K562 (cell line): ENCODE results near the gene UNC50. TPM values are rescaled to one million over a fixed set of nuclear protein-coding genes. Genes with fewer than 3 reads are reported as not detected.
A peak's percentile ranks its signal among the peaks of the same experiment; 100 is the strongest.

Source experiments
- ATAC-seq: fragments of 200-7000 bp; cut with Tn5 transposase; 3 replicates; pipeline ENCODE4 v1.9.1; 2020; ENCODE audit warnings: moderate library complexity
- BruUV-seq: library from RNA; stranded (reverse); fragments of 400-500 nt; replicated peaks from 2 replicates; lab custom pipeline; 2021; lab: Mats Ljungman, UMichigan
- CTCF ChIA-PET: fragments of 300-600 bp; formaldehyde crosslinking; extraction: SDS; loops from one replicate; lab custom pipeline; 2021; ENCODE audit warnings: low intra/inter-chr PET ratio; lab: Yijun Ruan, JAX
- POLR2A ChIA-PET: fragments of 300-600, 350-650 bp; sonication (Branson Sonifier 250); formaldehyde crosslinking; extraction: SDS; loops from one replicate; lab custom pipeline; 2021; ENCODE audit warnings: antibody characterized with exemption, inconsistent platforms; lab: Yijun Ruan, JAX
- DNase-seq, 4 experiments: peaks; one replicate each; pipeline versions ENCODE4 v3.0.0 to v3.0.0-alpha.2; 2011 to 2018; ENCODE audit warnings: low spot score in 3 of 4, mixed read lengths in 3 of 4; ENCODE audit errors: extremely low read depth in 1 of 4
- FAIRE-seq: peaks from 2 replicates; lab custom pipeline; 2011; peaks lifted over from hg19 to GRCh38; lab: Jason Lieb, UNC
- H2AFZ ChIP-seq: 2 replicates; pipeline ENCODE4 v1.6.0; 2011; ENCODE audit warnings: low read depth, low read length, control low read depth, inconsistent platforms
- H3K27ac ChIP-seq: fragments of 200-600 bp; 3 replicates; pipeline ENCODE4 v1.8.0; 2011; ENCODE audit warnings: low read depth, mild to moderate bottlenecking, control low read depth, inconsistent platforms, low read length, moderate library complexity, mixed read lengths; ENCODE audit errors: extremely low read depth
- H3K27me3 ChIP-seq, 2 experiments: fragments of 300-600 bp in 1 of 2; 2 replicates in 1 of 2; 3 replicates in 1 of 2; pipeline versions ENCODE4 v1.6.0 to v1.8.0; 2011; ENCODE audit warnings: inconsistent platforms in 2 of 2, low read length in 2 of 2, mild to moderate bottlenecking in 1 of 2, mixed read lengths in 1 of 2, moderate library complexity in 1 of 2; ENCODE audit not compliant: control insufficient read depth in 2 of 2, insufficient read depth in 2 of 2
- H3K36me3 ChIP-seq: fragments of 300-600 bp; 3 replicates; pipeline ENCODE4 v1.8.0; 2011; ENCODE audit warnings: mild to moderate bottlenecking, low read length, inconsistent platforms; ENCODE audit not compliant: control insufficient read depth, insufficient read depth
- H3K4me1 ChIP-seq, 2 experiments: fragments of 200-600 bp in 1 of 2; replicated peaks in 1 of 2; 2 replicates in 1 of 2; 3 replicates in 1 of 2; pipeline versions ENCODE4 v1.5.1 to v1.8.0; 2011; ENCODE audit warnings: inconsistent platforms in 2 of 2, low read length in 2 of 2, mild to moderate bottlenecking in 1 of 2, mixed read lengths in 1 of 2, moderate library complexity in 1 of 2; ENCODE audit not compliant: control insufficient read depth in 2 of 2, insufficient read depth in 2 of 2
- H3K4me2 ChIP-seq: 2 replicates; pipeline ENCODE4 v1.6.1; 2011; ENCODE audit warnings: low read length, control low read depth, inconsistent platforms, mixed read lengths; ENCODE audit not compliant: insufficient read depth
- H3K4me3 ChIP-seq: fragments of 200-600 bp; sonication (generic), shearing (Covaris generic); 2 replicates; pipeline ENCODE4 v1.5.1; 2016; ENCODE audit warnings: control low read depth, inconsistent platforms
- H3K79me2 ChIP-seq: fragments of 200-600 bp; 3 replicates; pipeline ENCODE4 v1.8.0; 2011; ENCODE audit warnings: low read length, inconsistent platforms; ENCODE audit not compliant: control insufficient read depth, insufficient read depth
- H3K9ac ChIP-seq, 2 experiments: 2 replicates each; pipeline versions ENCODE4 v1.6.0 to v1.6.1; 2011; ENCODE audit warnings: low read depth in 2 of 2, low read length in 2 of 2, control low read depth in 1 of 2, inconsistent platforms in 1 of 2, mild to moderate bottlenecking in 1 of 2, mixed read lengths in 1 of 2; ENCODE audit not compliant: insufficient read depth in 1 of 2
- H3K9me1 ChIP-seq: one replicate; pipeline ENCODE4 v1.6.0; 2011; ENCODE audit warnings: inconsistent platforms, mild to moderate bottlenecking, low read length, moderate library complexity; ENCODE audit not compliant: control insufficient read depth, insufficient read depth
- H3K9me3 ChIP-seq: replicated peaks from 2 replicates; pipeline ENCODE4 v1.5.1; 2011; ENCODE audit warnings: low read depth, low read length, inconsistent platforms; ENCODE audit not compliant: control insufficient read depth, insufficient read depth
- H4K20me1 ChIP-seq: replicated peaks from 2 replicates; pipeline ENCODE4 v1.6.1; 2011; ENCODE audit warnings: low read length, inconsistent platforms, mixed read lengths; ENCODE audit not compliant: control insufficient read depth, insufficient read depth
- FOXK2 ChIP-seq, 2 experiments: fragments of 450-650 bp; IDR thresholded peaks in 1 of 2; conservative IDR thresholded peaks in 1 of 2; 2 replicates each; pipeline ENCODE4 v1.6.1; 2016; ENCODE audit warnings: low read depth in 2 of 2, mild to moderate bottlenecking in 1 of 2
- RFX1 ChIP-seq: fragments of 450-650 bp; IDR thresholded peaks from 2 replicates; pipeline ENCODE4 v1.6.1; 2016; ENCODE audit warnings: mild to moderate bottlenecking, moderate library complexity
- RUNX1 ChIP-seq: sonication (generic); IDR thresholded peaks from 2 replicates; pipeline ENCODE4 v1.6.1; 2016; ENCODE audit warnings: antibody characterized with exemption, low read depth
- WGBS: fragments of 100-300 bp; shearing (Covaris generic); methylation state at CpG from one replicate; pipeline ENCODE4 v1.1.6; 2016; ENCODE audit warnings: low coverage, mixed read lengths; ENCODE audit not compliant: insufficient coverage; ENCODE audit errors: missing lambda C conversion rate; 5-methylcytosine and 5-hydroxymethylcytosine counted together
- in situ Hi-C: fragments of 300-500 bp; cut with MboI; formaldehyde crosslinking; loops from 4 replicates; pipeline ENCODE4 v1.15.0; 2018; ENCODE audit warnings: inconsistent platforms, mixed read lengths
- intact Hi-C: fragments of 100-400 bp; cut with micrococcal nuclease; formaldehyde crosslinking; loops from 2 replicates; pipeline ENCODE4 v1.14.2; 2022
- polyA plus RNA-seq, 8 experiments: library from polyadenylated mRNA; depleted of rRNA in 4 of 8; stranded (reverse) in 5 of 8; unstranded in 3 of 8; fragments of >200 nt; fragmentation: Nextera tagmentation in 2 of 8; fragmentation: Illumina TruSeq in 1 of 8; extraction: Ambion mirVana in 2 of 8; extraction: Trizol in 1 of 8; gene quantifications; 2 replicates each; pipeline versions ENCODE4 v1.2.1 to v1.2.3, GENCODE V29; 2011 to 2014; ENCODE audit warnings: inconsistent platforms in 1 of 8, missing spikeins in 1 of 8
- total RNA-seq, 7 experiments: library from RNA; depleted of rRNA in 6 of 7; stranded (reverse); fragments of >200 nt in 6 of 7; fragmentation: Illumina TruSeq in 2 of 7; extraction: Trizol in 2 of 7; gene quantifications; 2 replicates each; pipeline versions ENCODE4 v1.2.1 to v1.2.3, GENCODE V29; 2011 to 2021; ENCODE audit warnings: low replicate concordance in 1 of 7
- TF ChIP-seq, protein P1 (sequence below): fragments of 250-450 bp; sonication (Bioruptor Pico); IDR thresholded peaks from 2 replicates; pipeline ENCODE4 v1.8.0; 2021; ENCODE audit warnings: borderline replicate concordance, mild to moderate bottlenecking, moderate library complexity; ENCODE audit not compliant: poor library complexity, severe bottlenecking

The UNC50 gene
- total and polyA plus RNA-seq, 9 of the 15 experiments (the other 6 are each of a cell fraction or from before 2014, with no cell fraction given) = 30.0 to 52.9 (median 35.9) TPM

DNA sequence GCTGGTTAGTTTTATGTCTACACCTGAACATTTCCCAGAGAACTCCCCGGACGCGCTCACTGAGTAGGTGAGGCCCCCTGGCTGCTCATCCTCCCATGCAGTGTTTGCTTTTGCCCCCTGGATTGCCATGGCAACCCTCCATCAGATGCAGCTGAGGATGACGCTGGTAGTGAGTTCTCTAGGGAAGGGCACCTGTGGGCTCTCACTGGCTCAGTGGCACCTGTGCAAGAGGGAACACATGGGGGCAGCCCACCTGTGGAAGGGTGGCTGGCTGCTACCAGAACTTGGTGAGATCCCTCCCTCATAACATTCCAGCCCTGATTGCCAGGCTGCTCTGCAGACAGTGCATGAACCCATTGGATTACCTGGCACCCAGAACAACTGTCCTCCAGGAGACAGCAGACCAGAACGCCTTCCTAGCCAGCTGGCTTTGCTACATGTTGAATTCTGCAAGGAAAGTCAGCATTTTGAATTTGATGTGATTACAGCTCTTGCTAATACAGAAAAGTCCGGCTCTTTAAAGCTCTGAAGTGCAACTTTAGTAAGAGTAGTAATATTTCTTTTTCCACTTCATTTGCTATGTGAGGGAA, 21.7 kb upstream of the UNC50 start:
- 84% methylated on average over 6 of the region's 6 CpGs for WGBS
- TF ChIP-seq FOXK2 (conservative IDR thresholded peaks at IDR 0.05 in 1 of 2, IDR thresholded peaks at IDR 0.05 in 1 of 2; ENCODE audit: low read depth in 2 of 2) = no peak
- TF ChIP-seq, protein P1, sequence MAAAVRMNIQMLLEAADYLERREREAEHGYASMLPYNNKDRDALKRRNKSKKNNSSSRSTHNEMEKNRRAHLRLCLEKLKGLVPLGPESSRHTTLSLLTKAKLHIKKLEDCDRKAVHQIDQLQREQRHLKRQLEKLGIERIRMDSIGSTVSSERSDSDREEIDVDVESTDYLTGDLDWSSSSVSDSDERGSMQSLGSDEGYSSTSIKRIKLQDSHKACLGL (CRISPR knock-in tag) = no peak
- TF ChIP-seq RFX1 = peak; percentile 51
- BruUV-seq = no TSS peak
- Histone ChIP-seq H3K27me3 (no peaks in the 10 kb centered on the region), H3K4me1 (peaks cover 0 to 3% of the 10 kb centered on the region in 2 experiments; a peak in 1 of 5 replicates), H3K9ac (no peak overlapping the region), H3K79me2 (no peaks in the 10 kb centered on the region), H3K4me2 (no peak overlapping the region), H2AFZ (no peak overlapping the region), H3K4me3 (no peak overlapping the region), H3K36me3 (peaks cover 9% of the 10 kb centered on the region; the same call in 2 of the 3 replicates), H3K9me3 (no peaks in the 10 kb centered on the region), H3K9me1 (no peaks in the 10 kb centered on the region), H3K27ac (no peak overlapping the region), H4K20me1 (no peaks in the 10 kb centered on the region; the same call in 1 of the 2 replicates)
- DNase-seq (no peak), FAIRE-seq (no peak), ATAC-seq (no peak)
- ChIA-PET CTCF (no interaction called here), POLR2A (no interaction called here)
- in situ Hi-C loops = no loop called here
- intact Hi-C loops = no loop called here

DNA sequence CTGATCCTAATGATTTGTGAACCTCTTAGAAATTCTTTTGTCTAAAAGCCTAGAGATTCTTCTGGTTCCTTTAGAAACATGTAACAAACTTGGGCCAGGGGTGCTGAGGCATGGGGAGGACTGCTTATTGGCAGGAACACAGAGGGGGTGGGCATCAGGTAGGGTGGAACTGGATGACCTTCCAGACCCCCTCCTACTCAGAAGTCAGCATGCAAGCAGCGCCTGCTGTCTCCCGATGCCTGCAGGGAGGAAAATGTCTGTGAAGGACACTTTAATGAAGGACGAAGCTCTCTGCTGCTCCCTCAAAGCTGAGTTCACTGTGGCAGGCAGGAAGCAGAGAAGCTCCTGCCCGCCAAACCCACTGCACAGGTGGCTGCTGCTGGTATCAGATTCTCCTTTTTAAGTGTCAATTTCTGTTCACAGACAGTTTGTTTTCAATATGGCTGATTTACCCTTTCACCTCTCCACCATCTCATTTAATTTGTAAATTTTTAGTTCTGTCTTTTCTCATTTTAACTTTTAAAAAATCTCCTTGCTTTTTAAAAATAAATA, 19.4 kb upstream of the UNC50 start:
- no TSS peak for BruUV-seq

More for the DNA sequence above, 19.4 kb upstream of the UNC50 start:
- intact Hi-C loops = no loop called here
- ATAC-seq = no peak
- Histone ChIP-seq H3K4me2 (no peak overlapping the region), H3K27me3 (no peaks in the 10 kb centered on the region), H3K9me3 (no peaks in the 10 kb centered on the region), H3K27ac (no peak overlapping the region), H3K9me1 (no peaks in the 10 kb centered on the region), H3K36me3 (no peaks in the 10 kb centered on the region; the same call in 2 of the 3 replicates), H3K4me3 (no peak overlapping the region), H3K4me1 (peaks cover 0 to 3% of the 10 kb centered on the region in 2 experiments; a peak in 1 of 5 replicates), H3K9ac (no peak overlapping the region), H4K20me1 (no peaks in the 10 kb centered on the region; the same call in 1 of the 2 replicates), H2AFZ (no peak overlapping the region)
- FAIRE-seq = no peak
- in situ Hi-C loops = no loop called here
- DNase-seq = no peak
- ChIA-PET POLR2A (no interaction called here), CTCF (no interaction called here)
- WGBS = 68% methylated on average over 4 of the region's 4 CpGs
- TF ChIP-seq RUNX1 = no peak
- TF ChIP-seq, all 486 proteins: peak for 0
- no peaks in the 10 kb centered on the region for H3K79me2 ChIP-seq
